Body of pancreas (tissue), 4 donors: ENCODE measurements around the gene SMPD2.

ENCODE experiments used
- CTCF ChIP-seq, 7 experiments: fragments of 450-650 bp in 4 of 7; fragments of 200-600 bp in 3 of 7; sonication (generic) in 3 of 7; IDR thresholded peaks; one replicate each; pipeline ENCODE4 v1.5.1; 2016 to 2019; ENCODE audit warnings: antibody characterized with exemption in 7 of 7
- POLR2A ChIP-seq, 3 donors: fragments of 450-650 bp; IDR thresholded peaks; one replicate each; pipeline ENCODE4 v1.6.1; 2016; ENCODE audit warnings: antibody characterized with exemption in 3 of 3, mild to moderate bottlenecking in 2 of 3

- TF ChIP-seq POLR2A (IDR thresholded peaks at IDR 0.05) = no peak
- no peak for TF ChIP-seq CTCF (IDR thresholded peaks at IDR 0.05)
These were observed 1.9 kb downstream of the SMPD2 start for GRCh38 chr6:109442393-109442924.
